K562 (cell line): ENCODE results near the gene TRDMT1. TPM values are rescaled to one million over a fixed set of nuclear protein-coding genes. Genes with fewer than 3 reads are reported as not detected.
A peak's percentile ranks its signal among the peaks of the same experiment; 100 is the strongest.

Experiments used
- ELF4 ChIP-seq: fragments of 450-650 bp; formaldehyde crosslinking; IDR thresholded peaks from 2 replicates; pipeline ENCODE4 v1.4.0; 2022; ENCODE audit warnings: missing genetic modification characterization
- ESRRA ChIP-seq: fragments of 450-650 bp; IDR thresholded peaks from 2 replicates; pipeline ENCODE4 v1.6.1; 2014; ENCODE audit warnings: low read depth, mild to moderate bottlenecking, moderate library complexity, borderline replicate concordance
- NONO ChIP-seq, 2 experiments: fragments of 200-400 bp in 1 of 2; fragments of 450-650 bp in 1 of 2; formaldehyde crosslinking in 1 of 2; IDR thresholded peaks; 2 replicates each; pipeline ENCODE4 v1.6.1; 2017; ENCODE audit warnings: low read depth in 2 of 2, mild to moderate bottlenecking in 2 of 2, moderate library complexity in 2 of 2, low read length in 1 of 2
- NR4A1 ChIP-seq, 2 experiments: fragments of 250-450 bp in 1 of 2; fragments of 450-650 bp in 1 of 2; sonication (Bioruptor Pico) in 1 of 2; IDR thresholded peaks; 2 replicates each; pipeline versions ENCODE4 v1.4.0 to v1.6.1; 2016 to 2020; ENCODE audit warnings: mild to moderate bottlenecking in 2 of 2, missing compliant biosample characterization in 1 of 2, missing genetic modification characterization in 1 of 2, moderate library complexity in 1 of 2
- PHB2 ChIP-seq: fragments of 450-650 bp; IDR thresholded peaks from 2 replicates; pipeline ENCODE4 v1.6.1; 2017; ENCODE audit warnings: low read depth
- RBM34 ChIP-seq: fragments of 200-400 bp; formaldehyde crosslinking; IDR thresholded peaks from 2 replicates; pipeline ENCODE4 v1.6.1; 2018; ENCODE audit warnings: low read length, borderline replicate concordance; ENCODE audit not compliant: insufficient read depth
- RERE ChIP-seq: sonication (generic); formaldehyde crosslinking; IDR thresholded peaks from 2 replicates; pipeline ENCODE4 v1.8.0; 2023; ENCODE audit warnings: missing genetic modification reagents, mild to moderate bottlenecking, borderline replicate concordance
- SETDB1 ChIP-seq: IDR thresholded peaks from one replicate; pipeline ENCODE4 v1.6.1; 2012; ENCODE audit warnings: low read length, control low read depth, inconsistent platforms
- SMC3 ChIP-seq: conservative IDR thresholded peaks from 2 replicates; pipeline ENCODE4 v1.6.1; 2011; ENCODE audit warnings: low read depth, low read length, improper control_type of control experiment; ENCODE audit not compliant: insufficient read depth
- SRF ChIP-seq, 2 experiments: fragments of 250-450, 450-650 bp in 1 of 2; sonication (Bioruptor Pico) in 1 of 2; sonication (generic) in 1 of 2; formaldehyde crosslinking; IDR thresholded peaks; 2 replicates each; pipeline versions ENCODE4 v1.5.0 to v1.5.1; 2020 to 2022; ENCODE audit warnings: mild to moderate bottlenecking in 1 of 2, missing genetic modification reagents in 1 of 2
- U2AF2 ChIP-seq: fragments of 200-400 bp; formaldehyde crosslinking; optimal IDR thresholded peaks from 2 replicates; pipeline ENCODE3; 2017; ENCODE audit warnings: low read depth, mild to moderate bottlenecking, low read length
- ZBTB49 ChIP-seq: sonication (generic); formaldehyde crosslinking; IDR thresholded peaks from 2 replicates; pipeline ENCODE4 v1.8.0; 2022; ENCODE audit warnings: missing genetic modification reagents, mild to moderate bottlenecking, borderline replicate concordance
- ZNF134 ChIP-seq: fragments of 250-450 bp; sonication (Bioruptor Pico); conservative IDR thresholded peaks from 2 replicates; pipeline ENCODE4 v1.4.0; 2020
- ZNF395 ChIP-seq: fragments of 200-800 bp; sonication (Bioruptor generic); IDR thresholded peaks from 2 replicates; pipeline ENCODE4 v1.6.1; 2017; ENCODE audit warnings: missing genetic modification characterization, missing compliant biosample characterization
- ZNF507 ChIP-seq: conservative IDR thresholded peaks from 2 replicates; pipeline ENCODE4 v1.6.1; 2017; ENCODE audit warnings: missing genetic modification characterization, missing compliant biosample characterization
- ZNF589 ChIP-seq: fragments of 200-800 bp; sonication (Bioruptor generic); IDR thresholded peaks from 2 replicates; pipeline ENCODE4 v1.6.1; 2016; ENCODE audit warnings: low read depth, missing genetic modification characterization, missing compliant biosample characterization
- polyA plus RNA-seq, 8 experiments: library from polyadenylated mRNA; depleted of rRNA in 4 of 8; stranded (reverse) in 5 of 8; unstranded in 3 of 8; fragments of >200 nt; fragmentation: Nextera tagmentation in 2 of 8; fragmentation: Illumina TruSeq in 1 of 8; extraction: Ambion mirVana in 2 of 8; extraction: Trizol in 1 of 8; gene quantifications; 2 replicates each; pipeline versions ENCODE4 v1.2.1 to v1.2.3, GENCODE V29; 2011 to 2014; ENCODE audit warnings: inconsistent platforms in 1 of 8, missing spikeins in 1 of 8
- total RNA-seq, 7 experiments: library from RNA; depleted of rRNA in 6 of 7; stranded (reverse); fragments of >200 nt in 6 of 7; fragmentation: Illumina TruSeq in 2 of 7; extraction: Trizol in 2 of 7; gene quantifications; 2 replicates each; pipeline versions ENCODE4 v1.2.1 to v1.2.3, GENCODE V29; 2011 to 2021; ENCODE audit warnings: low replicate concordance in 1 of 7

The TRDMT1 gene
- total and polyA plus RNA-seq, 9 of the 15 experiments (the other 6 are each of a cell fraction or from before 2014, with no cell fraction given): 5.4 to 12.6 (median 9.3) TPM

GRCh38 chr10:17200912-17201793, at the start of gene TRDMT1 (continued):
- TF ChIP-seq RERE (CRISPR knock-in tag): no peak
- no peak for TF ChIP-seq RBM34
- TF ChIP-seq ZNF395 (CRISPR knock-in tag): peak; percentile 86
- peak; percentile 39 for TF ChIP-seq ZNF589
- peak; percentile 80 for TF ChIP-seq ESRRA
- no peak for TF ChIP-seq PHB2
- no peak for TF ChIP-seq ELF4
- TF ChIP-seq NR4A1 (CRISPR knock-in tag; IDR thresholded peaks at IDR 0.05): no peak
- TF ChIP-seq NR4A1 (tag; IDR thresholded peaks at IDR 0.05): no peak; the same call in 1 of the 2 replicates
- TF ChIP-seq ZBTB49 (CRISPR knock-in tag): no peak
- no peak for TF ChIP-seq ZNF507 (tag)
- no peak for TF ChIP-seq SETDB1
- TF ChIP-seq NONO (IDR thresholded peaks at IDR 0.05; ENCODE audit: low read depth in 2 of 2, low read length in 1 of 2): peak in 1 of 2 experiments; percentile 86; a peak in 2 of 4 replicates
- no peak for TF ChIP-seq U2AF2
- no peak for TF ChIP-seq SRF (CRISPR knock-in tag; IDR thresholded peaks at IDR 0.05)
- no peak for TF ChIP-seq SMC3
- TF ChIP-seq ZNF134: no peak
